NCI-H1694 treated with DMSO at 0.1 percent for 48 hours (cell line): Measurements from ENCODE around the gene COMMD6.
"Not testable (repeated sequence)": the region's sequence is repeated elsewhere in the genome, so short reads cannot be mapped to it uniquely, and the experiment has no call there.

Source experiments
- DNase-seq: peaks from one replicate; lab custom pipeline; 2025; lab: John Stamatoyannopoulos, UW

COMMD6 gene

DNA sequence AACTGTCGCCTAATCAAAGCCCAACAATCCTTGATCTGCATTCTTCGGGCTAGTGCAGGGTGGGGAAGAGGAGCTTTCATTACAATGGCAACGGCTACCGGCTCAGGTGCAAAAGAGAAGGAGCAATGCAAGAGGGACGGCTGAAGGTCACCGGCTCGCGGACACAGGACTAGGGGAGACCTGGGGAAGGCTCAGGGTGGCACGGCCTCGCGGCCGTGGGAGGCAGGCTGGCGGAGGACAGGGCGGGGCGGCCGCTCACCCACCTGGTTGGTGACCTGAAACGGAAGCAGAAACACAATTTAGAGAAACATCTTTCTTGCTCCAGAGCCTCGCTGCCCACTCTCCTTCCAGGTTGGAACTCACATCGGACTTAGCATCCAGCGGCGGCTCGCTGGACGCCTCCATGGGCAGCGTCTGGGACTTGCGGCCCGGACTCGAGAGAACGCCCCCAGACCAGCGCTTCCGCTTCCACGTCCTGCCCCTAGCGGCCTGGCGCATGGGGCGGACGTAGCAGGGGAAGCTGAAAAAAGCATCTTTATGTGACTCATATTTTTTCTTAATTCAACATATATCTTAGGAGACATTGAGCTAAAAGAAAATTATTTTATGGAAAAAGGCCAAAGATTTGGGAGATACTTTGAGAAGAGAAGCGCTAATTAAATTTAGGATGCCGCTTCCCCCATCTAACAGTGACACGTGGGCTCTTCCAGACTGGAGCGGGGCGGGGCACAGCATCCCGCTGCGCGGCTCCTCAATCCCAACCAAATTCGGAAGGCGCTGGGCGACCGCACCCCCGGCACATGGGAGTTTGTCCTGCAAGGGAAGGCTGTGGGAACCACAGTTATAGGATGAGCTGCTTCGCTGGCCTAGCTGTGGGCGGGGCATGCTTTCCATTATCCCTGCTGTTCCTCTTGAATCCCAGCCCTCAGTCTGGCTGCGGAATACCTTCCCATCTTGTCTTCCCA lies at the start of gene COMMD6:
Gene COMMD6 (minus strand): TSS at position 441 of the 965 bp plus-strand sequence. CDS start 36 bp downstream, at position 405.
- DNase-seq: peak; percentile 84

DNA sequence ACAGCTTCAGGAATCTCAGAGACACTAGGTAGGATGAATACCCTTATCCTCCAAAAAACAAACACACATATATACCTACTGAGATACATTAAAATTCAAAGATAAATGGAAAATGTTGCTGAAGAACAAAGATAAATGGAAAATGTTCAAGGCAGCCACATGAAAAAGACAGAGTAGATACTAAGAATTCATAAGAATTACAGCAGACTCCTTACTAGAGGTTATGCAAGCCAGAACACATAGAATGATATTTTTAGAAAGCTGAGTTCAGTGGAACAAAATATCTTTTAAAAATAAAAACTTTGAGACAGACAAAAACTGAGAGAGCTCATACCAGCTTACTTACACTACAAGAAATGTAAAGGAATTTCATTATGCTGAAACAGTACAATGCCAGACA lies 47.5 kb upstream of the COMMD6 start:
- no peak for DNase-seq

DNA sequence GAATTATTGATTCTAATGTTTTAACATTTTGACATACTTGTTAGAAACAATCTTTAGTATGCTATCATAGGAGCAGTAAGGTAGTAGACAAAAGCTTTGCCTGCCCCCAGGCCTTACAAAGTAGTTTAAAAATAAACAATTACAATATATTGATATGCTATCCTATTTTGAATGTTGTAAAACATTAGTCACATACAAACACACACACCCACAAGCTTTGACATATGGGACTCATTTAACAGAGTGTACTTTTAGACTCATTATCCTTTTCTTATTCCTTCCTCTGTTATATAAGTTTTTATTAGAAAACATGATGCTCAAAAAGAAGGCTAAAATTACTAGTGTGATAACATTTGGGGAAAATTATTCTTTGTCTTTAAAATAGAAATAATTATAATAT lies 45.5 kb upstream of the COMMD6 start:
- DNase-seq: no peak

DNA sequence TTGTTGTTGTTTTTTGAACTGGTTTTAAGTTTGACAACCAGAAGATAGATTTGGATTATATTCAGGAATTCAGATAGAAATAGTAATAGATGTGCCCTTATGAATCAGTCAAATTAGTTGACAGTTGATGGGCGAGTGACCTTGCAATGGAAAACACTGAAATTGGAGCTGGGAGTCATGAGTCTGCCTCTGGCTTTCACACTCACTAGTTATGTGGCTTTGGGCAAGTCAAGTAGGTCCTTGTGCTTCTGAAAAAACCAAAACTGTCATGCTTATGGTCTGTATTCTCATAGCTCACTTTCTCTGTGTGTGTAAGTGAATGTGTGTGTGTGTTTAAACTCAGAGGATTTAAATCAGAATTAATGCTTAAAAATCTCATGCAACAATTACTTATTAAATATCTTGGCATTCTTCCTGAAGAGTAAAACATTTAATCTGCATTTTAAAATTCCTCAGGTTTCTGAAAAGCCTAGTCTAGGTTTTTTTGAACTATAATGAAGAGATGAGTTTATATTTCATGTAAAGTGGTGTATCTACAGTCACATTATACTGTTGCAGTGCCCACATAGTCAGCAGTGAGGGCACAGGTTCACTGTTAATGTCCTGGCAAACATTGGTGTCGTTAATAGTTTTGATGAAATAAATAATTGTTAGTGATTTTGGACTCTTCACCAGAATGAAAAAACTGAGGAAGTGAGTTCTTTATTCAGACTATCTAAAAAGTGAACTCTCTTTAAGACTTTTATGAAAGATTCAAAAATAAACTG lies 44.4 kb upstream of the COMMD6 start:
- no peak for DNase-seq

DNA sequence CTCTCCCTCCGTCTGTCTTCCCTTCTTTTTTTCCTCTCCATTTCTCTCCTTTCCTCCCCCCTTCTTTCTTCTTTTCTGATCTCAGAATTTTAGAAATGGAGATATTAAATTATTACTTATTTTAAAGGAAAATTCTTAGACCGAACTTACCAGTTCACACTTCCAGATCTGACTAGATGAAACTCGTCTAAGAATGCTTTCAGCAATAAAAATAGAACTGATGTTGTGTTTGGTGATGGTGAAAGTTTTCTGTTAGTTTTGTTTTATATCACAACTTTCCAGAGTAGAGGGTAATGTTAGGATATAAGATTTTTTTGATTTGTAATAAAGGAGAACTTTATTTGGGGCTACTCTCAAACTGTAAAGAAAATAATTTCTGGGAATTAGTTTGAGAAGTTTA lies 41.9 kb upstream of the COMMD6 start:
- DNase-seq: no peak

DNA sequence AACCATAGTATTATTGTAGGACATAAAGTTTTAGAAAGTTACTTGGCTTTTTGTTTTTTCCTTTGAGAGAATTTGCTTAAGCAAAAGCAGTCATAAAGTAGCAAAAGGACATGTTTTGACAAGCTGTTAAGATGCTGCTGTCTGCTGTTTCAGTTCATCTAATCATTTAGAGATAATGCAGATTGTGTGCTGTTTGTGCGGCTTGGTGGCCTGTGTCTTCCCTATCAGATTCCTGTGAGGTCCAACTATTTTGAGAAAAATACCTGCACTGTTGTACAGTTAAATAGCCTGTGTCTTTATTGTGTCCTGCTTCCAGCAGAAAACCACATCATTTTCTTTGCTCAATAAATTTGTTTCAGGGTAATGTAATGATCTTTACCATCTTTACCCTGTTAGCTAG lies 31.9 kb upstream of the COMMD6 start:
- no peak for DNase-seq

DNA sequence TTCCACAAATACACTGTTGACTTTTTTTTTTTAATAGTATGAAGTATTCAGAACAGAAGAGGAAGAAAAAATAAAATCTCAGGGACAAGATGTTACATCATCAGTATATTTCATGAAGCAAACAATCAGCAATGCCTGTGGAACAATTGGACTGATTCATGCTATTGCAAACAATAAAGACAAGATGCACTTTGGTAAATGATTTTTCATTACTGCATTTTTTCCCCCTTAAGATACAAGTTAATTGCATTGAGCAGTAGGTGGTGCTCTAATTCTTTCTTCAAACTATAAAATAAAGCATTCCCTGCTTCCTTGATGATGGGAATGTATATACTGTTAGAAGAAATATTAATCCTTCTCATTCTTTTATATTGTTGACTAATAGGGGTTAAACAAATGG lies 29.0 kb upstream of the COMMD6 start:
- peak; percentile 33 for DNase-seq

DNA sequence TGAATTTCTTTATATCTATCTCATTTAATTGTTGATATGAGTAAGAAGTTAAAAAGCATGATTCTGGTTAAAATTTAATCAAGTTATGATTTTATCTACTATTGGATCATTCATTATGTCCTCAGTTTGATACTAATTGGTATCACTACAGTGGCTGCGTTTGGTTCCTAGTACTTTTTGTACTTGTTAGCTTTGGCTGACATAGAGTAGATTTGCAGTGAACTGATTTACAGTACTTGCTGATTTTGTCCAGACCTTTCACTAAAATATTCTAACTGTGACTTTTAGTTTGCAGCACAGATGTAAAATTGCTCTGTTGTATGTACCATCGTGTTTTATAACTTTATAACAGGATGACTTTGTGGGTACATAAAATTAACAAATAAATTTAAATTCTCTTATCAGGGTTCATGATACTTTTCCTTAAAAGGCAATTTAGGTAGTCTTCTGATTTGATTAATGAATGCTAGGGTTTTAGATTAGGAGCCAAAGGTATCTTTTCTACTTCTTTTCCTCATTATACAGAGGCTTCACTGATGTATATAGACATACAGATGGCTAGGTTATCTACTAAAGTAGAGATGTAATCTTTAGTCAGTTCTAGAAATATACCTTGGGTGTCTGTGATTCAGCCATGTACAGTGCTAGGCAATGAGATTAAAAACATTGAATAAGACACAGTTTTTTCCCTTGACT lies 20.7 kb upstream of the COMMD6 start:
- no peak for DNase-seq

DNA sequence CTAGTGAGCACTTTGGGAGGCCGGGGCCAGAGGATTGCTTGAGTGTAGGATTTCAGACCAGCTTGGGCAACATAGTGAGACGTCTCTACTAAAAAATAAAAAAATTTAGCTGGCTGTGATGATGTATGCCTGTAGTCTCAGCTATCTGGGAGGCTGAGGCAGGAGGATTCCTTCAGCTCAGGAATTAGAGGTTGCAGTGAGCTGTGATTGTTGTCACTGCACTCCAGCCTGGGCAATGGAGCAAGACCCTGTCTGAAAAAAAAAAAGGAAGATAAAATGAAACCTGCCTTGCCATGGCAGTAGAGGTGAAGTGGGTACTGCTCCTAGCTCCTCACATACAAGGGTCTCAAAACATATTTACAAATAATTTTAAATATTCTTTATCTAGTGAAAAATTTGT lies 19.3 kb upstream of the COMMD6 start:
- no peak for DNase-seq

DNA sequence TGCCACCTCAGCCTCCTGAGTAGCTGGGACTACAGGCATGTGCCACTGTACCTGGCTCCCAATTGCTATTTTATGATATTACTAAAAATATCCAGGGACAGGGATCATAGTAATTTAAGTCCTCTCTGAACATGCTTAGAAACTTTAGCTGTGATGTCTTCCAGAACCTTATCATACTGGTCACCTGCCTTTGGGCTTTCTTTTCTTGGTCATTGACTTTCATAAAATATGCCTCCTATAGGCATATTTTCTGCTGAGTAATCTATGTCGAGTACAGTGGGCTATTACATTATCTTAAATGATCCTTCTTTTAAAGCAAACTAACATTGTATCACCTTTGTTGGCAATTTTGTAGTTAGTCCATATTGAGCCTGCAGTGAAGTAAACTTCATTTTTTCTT lies 18.2 kb upstream of the COMMD6 start:
- DNase-seq: no peak

DNA sequence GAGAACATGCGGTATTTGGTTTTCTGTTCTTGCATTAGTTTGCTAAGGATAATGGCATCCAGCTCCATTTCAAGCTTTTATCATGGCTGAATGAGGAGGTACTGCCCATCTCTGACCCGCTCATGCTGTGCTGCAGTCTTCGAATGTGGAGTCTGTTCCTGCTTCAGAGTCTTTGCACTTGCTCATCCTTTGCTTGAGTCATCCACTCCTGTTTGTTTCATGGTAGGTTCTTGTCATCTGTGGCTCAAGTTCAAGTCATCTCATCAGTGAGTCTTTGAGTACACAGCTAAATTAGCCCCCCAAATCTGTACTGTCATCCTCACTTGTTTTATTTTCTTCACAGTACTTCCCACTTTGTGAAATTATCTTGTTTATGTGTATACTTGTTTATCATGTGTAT lies 17.3 kb upstream of the COMMD6 start:
- DNase-seq: no peak

DNA sequence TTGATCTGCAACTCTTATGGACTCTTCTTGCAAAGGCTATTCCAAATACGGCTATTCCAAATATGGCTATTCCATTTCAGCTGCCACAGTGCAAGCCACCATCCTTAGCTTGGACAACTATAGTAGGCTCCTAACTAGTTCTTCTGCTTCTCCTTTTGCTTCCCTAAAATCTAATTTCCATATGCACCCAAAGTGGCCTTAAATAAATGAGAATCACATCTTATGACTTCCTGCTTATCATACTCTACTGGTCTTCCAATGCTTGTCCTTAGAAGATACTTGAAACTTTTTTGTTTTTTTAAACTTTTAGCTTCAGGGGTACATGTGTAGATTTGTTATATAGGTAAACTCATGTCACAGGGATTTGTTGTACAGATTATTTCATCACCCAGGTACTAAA lies 16.8 kb upstream of the COMMD6 start:
- no peak for DNase-seq

DNA sequence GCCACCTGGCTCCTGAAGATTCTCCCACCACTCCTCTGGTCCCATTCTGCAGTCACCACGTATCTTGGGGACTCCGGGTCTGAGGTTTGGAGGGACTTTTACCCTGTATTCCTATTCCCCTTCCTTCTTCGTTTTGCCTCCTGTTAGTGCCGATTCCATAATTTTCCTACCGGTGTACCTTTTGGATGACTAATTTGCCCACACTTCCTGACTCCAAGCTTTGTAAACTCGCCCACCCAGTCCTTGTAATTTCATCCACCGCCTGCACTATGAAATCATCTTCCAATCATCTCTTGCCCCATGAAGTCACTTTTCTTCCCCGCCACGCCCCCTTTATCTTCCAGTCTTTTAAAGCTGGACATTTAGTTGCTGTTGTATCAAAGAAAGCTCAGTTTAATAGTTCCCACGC lies 12.5 kb upstream of the COMMD6 start:
- no peak for DNase-seq

DNA sequence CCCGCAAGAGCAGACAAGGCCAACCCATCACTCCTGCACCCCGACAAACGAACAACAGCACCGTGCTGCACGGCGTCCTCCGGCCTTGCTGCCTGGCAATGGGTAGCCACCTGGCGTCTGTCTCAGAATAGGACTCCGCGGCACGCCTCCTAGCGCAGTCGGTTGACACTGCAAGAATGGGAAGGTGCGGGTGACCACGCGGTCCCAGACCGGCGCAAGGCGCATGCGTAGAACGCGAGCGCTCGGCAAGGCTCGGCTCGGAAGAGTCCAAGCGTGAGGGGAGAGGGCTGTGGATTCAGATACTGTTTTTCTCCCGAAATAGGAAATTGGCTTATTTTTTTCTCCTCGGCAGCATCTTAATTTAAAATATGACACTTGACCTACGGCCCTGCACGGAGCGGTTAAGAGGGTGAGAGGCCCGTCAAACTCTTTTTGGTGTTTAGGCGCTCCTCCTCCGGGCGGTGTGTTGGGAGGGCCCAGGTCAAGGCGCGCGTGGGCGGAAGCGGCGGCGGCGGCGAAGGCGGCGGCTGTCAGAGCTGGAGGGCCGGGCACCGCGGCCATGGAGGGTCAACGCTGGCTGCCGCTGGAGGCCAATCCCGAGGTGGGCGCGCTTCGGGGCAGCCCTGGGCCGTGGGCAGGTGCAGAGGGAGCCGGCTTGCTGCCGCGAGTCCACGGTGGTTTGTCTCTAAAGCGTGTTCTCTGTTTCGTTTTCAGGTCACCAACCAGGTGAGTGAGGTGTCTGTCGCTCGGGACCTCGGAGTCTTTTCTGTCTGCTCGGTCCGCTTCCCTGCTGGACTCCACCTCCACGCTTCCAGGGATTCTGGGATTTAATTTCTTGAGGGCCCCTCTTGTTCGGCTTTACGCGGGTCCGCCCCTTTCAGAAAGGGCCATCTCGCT lies 11.9 kb upstream of the COMMD6 start, which contains the start of gene UCHL3:
Gene UCHL3 (plus strand): TSS at position 530 of the 897 bp plus-strand sequence. CDS start 30 bp downstream, at position 560.
- DNase-seq: peak; percentile 96

DNA sequence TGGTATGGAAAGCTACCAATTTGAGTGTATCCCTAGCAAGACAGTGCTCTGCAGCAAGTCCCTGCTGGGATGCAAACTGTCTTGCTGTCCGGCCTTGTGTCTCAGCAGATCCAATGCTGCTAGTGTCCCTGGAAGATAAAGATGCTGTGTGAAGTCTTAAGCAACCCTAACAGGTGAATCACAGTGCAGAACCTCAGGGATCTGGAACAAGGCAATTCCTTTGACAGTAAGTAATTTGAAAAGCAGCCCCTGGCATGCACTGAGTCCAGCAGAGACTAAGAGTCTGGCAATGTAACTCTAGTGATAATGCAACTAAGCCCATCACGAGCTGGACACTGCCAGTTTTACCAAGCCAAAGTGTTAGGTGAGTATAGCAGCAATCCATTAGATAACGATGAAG lies 10.3 kb upstream of the COMMD6 start:
- no peak for DNase-seq

DNA sequence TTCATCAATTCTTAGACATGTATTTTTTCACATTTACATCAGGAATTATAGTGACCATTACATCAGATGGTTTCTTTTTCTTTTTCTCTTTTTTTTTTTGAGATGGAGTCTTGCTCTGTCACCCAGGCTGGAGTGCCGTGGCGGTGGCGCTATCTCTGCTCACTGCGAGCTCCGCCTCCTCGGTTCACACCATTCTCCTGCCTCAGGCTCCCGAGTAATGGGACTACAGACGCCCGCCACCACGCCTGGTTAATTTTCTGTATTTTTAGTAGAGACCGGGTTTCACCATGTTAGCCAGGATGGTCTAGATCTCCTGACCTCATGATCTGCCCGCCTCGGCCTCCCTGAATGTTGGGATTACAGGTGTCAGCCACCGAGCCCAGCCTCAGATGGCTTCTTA lies 7.7 kb upstream of the COMMD6 start:
- not testable (repeated sequence) for DNase-seq

DNA sequence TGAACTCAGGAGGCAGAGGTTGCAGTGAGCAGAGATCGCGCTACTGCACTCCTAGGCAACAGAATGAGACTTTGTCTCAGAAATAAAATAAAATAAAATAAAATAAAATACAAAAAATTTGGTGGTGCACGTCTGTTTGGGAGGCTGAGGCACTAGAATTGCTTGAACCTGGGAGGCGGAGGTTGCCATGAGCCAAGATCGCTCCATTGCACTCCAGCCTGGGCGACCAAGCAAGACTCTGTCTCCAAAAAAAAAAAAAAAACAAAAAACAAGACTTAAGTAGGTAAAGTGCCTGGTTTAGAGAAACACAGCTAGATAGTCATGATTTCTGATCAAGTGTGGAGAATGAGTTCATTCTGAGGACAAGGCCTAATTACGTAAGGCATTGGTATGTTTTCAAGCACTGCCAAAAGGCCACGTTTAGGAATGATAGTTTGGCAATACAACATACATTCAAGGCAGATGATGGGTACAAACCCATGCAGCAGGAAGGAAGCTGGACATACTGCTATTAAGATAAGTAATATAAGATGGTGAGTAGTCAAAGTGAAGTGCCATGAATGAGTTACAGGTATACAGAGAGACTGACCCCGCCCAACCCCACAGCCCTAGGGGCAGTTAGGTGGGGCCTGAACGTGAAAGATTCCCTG lies 7.2 kb upstream of the COMMD6 start:
- DNase-seq: no peak

DNA sequence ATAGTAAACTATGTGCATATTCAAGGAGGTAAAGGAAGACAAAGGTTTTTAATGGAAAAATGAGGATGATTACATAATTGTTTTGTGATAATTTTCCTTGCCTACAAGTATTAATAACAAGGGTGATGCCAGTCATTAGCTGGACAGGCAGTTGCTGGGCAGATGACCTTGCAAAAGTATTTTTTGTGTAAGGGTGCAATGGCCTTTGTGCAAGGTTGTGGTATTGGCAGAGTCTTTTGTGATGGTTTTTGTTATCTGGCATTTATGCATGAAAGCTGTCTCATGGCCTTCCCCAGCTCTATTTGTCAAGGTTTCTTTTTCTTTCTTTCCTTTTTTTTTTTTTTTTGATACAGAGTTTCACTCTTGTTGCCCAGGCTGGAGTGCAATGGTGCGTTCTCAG lies 4.3 kb upstream of the COMMD6 start:
- DNase-seq: no peak

DNA sequence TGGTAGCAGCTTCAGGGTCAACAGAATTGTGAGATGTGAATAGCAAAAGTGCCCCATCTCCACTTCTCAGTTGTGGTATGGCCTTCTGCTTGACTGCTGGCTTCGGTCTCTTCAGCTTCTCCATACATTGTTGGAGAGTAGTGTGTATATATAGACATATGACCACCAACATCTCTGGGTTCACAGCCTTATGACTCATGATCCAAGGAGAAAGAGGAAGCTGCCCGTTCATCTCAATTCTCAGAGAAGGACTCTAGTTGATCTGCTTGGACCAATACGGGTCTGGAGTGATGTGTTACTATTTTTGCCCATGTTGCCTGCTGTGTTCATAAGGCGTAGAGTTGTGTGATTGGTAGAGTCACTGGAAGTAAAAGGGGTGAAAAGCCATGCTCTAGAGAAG lies 3.6 kb upstream of the COMMD6 start:
- peak; percentile 7 for DNase-seq

DNA sequence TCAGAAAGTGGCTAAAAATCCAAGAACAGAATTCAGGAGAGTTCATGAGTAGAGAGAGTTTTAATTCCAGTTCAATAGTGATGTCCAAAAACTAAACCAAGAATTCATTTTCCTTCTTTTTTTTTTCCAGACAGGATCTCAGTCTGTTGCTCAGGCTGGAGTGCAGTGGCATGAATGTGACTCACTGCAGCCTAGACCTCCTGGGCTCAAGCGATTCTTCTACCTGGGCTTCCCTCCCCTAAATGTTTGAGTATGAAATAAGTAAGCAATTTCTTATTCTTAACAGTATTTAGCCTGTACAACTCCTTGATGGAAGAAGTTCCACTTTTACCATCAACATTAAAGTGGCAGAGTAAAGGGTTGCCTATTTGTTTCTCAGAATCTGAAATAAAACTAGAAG lies 3.8 kb downstream of the COMMD6 start:
- no peak for DNase-seq

DNA sequence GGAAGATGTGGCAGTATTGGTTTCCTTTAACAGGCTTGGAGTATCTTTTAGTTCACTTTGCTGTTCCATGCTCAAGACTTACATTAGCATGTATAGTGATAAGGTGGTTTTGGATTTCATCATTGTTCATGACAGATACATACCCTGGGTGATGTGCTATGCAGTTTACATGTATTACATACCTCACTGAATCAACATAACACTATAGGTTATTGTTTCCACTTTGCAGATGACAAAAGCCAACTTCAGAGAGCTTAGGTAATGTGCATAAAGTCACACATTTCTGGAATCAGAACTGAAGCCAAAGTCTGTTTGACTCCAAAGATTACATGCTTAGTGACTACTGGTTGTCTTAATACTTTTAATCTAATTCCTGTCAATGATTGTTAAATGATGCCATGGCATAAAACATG lies 7.1 kb downstream of the COMMD6 start:
- DNase-seq: no peak
